ENCODE results near the gene FBXO15.

- TF ChIP-seq POLR2A (IDR thresholded peaks at IDR 0.05; ENCODE audit: low read depth) (no peak), POLR2AphosphoS5 (IDR thresholded peaks at IDR 0.05) (no peak)
Observed at GRCh38 chr18:74069178-74070050, 78.2 kb downstream of the FBXO15 start.

Data from esophagus muscularis mucosa (tissue), 2 donors.